Posterior vena cava (tissue), 2 donors: ENCODE data around the gene ZNF202. TPM values are rescaled to one million over a fixed set of nuclear protein-coding genes. Genes with fewer than 3 reads are reported as not detected.
"Not testable (repeated sequence)": the region's sequence is repeated elsewhere in the genome, so short reads cannot be mapped to it uniquely, and the experiment has no call there.

Experiments
- DNase-seq: peaks from one replicate; pipeline ENCODE4 v3.0.0-alpha.2; 2020; ENCODE audit warnings: low spot score
- intact Hi-C, 2 donors: fragments of 100-400 bp; cut with DNase I; formaldehyde crosslinking; loops; one replicate each; pipeline versions ENCODE4 v1.14.1 to v1.14.2; 2022 to 2023
- long read RNA-seq, 2 donors: library from polyadenylated mRNA; unstranded; transcript quantifications; one replicate each; pipeline ENCODE4 v2.0.0, GENCODE V29; 2020 to 2021
- total RNA-seq, 2 donors: library from RNA; stranded (reverse); fragmentation: NEBNext Ultra II Directional; extraction: Animal tissue kit (Norgen Biotek cat#: 25700); gene quantifications; one replicate each; pipeline ENCODE4 v1.2.1, GENCODE V29; 2021
- donor health status: DM: yes; HTN: yes; CAD: no.
- donor health status: DM: yes; HTN: yes; CAD: no.

Gene ZNF202
- 1 to 10 TPM; 6.2 to 6.4 TPM for total RNA-seq
- long read RNA-seq, donor 1, partial matches to known transcripts, result 0 of 1 reads
- long read RNA-seq, donor 1, other reads (novel, unspliced or antisense), result 1 of 1 reads
- long read RNA-seq, donor 2, partial matches to known transcripts, result 0 of 1 reads
- long read RNA-seq, donor 2, other reads (novel, unspliced or antisense), result 1 of 1 reads

DNA sequence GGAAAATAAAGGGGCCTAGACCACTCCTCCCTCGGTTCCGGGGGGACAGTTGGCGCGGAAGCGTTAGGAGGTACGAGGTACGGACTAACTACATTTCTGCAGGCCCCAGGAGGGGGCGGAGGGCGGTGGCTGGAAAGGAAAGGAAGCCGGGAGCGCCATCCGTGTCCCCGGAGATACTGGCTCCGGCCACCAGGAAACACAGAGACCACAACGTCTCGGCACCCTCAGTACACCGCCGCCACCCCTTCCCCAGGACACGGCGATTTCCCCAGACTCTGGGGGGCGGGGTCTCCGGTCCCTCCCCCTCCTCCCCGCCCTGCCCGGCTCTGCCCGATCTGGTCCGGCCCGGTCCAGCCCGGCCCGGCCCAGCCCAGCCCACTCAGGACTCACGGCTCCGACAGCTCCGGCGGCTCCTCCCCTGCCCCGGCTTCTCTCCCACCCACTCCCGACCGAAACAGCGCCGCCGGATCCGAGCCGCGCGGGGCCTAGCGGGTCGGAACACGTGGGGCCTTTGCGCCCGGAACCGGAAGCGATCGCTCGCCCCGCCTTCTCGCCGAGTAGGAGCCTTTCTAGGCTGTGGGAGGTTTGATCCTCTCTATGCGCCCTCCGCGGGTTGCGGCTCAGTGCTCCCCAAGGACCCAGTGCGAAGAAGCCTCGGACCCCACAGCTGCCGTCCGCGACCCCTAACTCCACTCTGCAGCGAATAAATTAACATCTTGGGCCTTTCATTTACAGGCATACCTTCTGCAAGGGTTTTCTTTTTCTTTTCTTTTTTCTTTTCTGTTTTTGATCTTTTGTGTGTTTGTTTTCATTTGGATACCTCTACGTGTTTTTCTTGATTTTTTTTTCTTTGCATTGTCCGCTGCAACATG, at the start of gene ZNF202:
TSS of gene ZNF202 (minus strand) at position 502 of the 872 bp plus-strand sequence. CDS start 10,772 bp downstream, outside the sequence.
- peak; percentile 98 for DNase-seq
- intact Hi-C loops, result no loop called here

DNA sequence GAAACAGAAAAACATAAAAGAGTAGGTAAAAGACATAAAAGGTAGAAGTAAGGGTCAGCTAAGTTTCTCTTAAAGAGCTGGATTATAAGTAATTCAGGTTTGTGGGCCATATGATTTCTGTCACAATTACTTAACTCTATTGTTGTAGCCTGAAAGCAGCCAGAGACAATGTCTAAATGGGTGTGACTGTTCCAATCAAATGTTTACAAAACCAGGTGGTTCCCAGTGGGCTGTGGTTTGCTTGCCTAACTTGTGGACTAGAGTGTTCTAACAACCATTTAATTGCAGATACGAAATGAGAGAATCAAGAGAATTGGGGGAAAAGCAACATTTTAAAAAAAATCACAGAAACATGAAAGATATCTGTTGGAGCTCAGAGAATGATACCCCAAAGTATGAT, 42.1 kb upstream of the ZNF202 start:
- no peak for DNase-seq
- intact Hi-C loops, result no loop called here

DNA sequence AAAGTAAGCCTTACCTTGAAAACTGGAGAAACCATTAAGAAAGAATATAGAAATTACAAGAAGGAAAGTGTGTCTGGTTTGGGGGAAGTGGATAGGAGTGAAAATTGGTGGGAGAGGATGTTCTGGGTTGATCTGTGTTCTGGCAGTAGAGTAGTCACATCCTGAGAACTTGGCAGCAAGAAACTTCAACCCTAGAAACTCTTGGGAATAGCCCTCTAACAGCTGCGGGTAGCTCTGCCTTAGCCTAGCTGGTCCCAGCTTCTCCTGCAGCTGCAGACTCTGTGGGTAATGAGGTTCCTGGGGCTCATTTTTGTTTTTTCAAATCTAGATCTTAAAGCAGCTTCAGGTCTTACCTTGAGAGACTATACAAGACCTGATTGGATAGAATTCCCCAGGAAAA, 37.1 kb upstream of the ZNF202 start:
- intact Hi-C loops, result no loop called here
- no peak for DNase-seq

DNA sequence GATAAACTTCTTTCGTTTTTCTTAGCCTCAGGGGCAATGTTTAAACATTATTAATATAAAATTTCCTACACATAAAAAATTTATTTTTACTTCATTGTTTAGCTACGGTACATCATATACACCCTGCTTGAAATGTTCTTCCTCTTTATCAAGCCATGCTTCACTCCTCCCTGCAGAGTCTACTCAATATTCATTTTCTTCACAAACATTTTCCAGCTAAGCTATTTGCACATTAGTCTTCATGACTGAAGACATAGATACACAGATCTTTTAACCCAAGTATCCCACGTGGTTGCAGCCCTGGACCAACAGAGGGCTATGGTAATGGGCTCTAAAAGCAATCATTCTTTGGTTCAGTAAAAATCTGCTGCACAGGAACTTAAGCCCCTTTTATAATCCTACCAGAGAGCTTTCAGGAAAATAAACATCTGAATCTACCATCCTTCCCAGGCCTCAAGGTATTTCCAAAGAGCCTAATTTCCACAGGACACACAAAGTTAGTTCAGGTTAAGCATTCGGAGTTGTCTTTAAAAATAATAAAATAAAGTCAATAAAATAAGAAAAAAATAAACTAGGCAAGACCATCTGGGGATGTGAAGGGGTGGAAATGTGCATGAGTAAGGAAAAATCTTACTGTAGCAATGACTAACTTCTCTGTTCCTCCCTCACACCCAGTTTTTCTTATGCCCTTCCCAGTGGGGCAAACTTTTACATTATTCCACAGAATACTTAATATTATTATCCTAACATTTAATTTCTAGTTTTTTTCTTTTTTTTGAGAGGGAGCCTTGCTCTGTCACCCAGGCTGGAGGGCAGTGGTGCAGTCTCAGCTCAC, 34.5 kb upstream of the ZNF202 start:
- DNase-seq, result no peak

DNA sequence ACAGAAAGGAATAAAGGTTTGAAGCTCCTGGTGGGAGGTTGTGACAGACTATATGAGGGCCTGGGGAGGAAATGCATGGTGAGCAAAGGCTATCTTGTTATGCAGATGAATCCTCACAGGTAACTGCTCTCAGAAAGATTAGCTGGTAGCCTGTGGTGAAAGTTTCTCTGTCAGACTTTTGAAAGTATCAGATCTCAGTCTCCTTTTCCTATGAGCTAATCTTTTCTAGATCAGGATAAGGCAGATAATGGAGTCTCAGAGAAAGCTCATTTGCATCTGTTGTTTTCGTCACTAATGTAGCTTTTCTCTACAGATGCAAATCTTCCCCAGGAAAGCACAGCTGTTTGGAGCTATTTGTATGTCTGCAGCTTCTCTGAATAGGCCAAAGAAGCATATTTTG, 33.8 kb upstream of the ZNF202 start:
- no peak for DNase-seq
- intact Hi-C loops, result no loop called here

More for the DNA sequence above, 34.5 kb upstream of the ZNF202 start:
- intact Hi-C loops, result no loop called here

DNA sequence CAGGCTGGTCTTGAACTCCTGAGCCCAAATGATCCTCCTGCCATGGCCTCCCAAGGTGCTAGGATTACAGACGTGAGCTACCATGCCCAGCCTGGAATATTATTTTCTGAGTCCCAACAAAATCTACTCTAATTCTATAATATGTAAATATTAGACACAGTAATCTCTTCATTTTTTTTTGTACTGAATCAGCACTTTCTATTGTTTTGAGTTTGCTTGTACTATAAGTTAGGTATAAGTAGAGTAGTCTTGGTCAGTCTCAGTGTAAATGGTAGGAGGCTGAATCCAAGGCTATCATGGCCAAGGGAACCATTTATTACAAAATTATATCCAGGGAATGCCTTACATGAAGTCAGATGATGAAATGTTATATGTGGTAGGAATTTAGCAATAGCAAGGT, 32.5 kb upstream of the ZNF202 start:
- no peak for DNase-seq
- intact Hi-C loops, result no loop called here

DNA sequence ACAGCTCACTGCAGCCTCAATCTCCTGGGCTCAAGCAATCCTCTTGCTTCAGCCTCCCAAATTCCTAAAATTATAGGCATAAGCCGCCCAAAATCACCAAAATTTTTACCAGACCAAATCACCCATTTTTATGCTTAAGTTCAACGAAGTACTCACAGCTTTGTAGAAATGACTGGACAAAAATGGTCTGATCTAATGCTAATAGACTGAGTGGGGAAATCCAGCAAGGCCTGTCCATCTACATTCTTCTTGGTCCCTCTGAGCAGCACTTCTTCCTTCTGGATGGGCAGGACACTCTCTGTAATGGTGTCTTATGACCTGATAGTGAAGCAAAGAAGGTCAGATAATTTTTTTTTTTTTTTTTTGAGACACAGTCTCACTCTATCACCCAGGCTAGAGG, 31.6 kb upstream of the ZNF202 start:
- intact Hi-C loops, result no loop called here
- DNase-seq, result no peak

DNA sequence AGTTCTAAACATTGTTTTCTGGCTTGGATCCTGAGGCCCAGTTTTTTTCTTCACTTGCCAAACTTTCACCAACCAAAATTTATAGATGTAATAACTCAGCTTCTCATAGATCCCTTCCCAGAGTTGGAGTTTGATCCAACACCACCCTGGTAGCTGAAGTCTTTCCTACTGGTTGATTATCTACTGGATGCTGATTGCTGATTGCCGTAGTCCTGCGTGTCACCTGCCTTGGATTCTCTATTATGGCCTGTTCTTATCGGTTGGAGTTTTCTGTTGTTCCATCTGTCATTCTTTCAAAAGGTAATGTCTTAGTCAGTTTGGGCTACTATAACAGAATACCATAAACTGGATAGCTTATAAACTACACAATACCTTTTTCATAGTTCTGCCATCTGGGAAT, 30.2 kb upstream of the ZNF202 start:
- intact Hi-C loops, result no loop called here
- DNase-seq, result no peak

DNA sequence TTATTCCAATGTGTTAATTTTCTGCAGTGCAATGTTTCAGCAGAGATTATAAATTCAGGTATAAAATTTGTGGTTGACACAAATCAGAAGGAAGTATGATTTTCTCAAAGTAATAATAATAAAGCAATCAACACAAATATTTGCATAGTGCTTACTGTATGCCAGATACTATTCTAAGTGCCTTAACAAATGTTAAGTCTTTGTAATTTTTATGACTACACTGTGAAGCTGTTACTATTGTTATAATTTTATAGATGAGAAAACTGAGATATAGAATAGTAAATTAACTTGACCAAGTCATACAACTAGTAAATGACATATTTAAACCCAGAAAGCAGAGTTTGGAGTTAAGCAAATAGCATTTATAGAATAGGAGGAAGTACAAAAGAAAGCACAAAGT, 29.3 kb upstream of the ZNF202 start:
- intact Hi-C loops, result no loop called here
- no peak for DNase-seq

DNA sequence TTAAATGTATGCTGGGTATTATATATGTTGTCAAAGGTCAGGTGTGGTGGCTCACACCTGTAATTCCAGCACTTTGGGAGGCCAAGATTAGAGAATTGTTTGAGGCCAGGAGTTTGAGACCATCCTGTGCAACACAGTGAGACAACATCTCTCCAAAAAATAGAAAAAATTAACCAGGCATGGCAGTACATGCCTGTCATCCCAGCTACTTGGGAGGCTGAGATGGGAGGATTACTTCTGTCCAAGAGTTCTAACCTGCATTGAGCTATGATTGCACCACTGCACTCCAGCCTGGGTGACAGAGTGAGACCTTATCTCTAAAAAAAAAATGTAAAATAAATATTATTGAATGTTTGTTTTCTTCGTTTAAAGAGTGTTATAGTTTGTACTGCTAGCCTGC, 24.1 kb upstream of the ZNF202 start:
- intact Hi-C loops, result no loop called here
- DNase-seq, result no peak

DNA sequence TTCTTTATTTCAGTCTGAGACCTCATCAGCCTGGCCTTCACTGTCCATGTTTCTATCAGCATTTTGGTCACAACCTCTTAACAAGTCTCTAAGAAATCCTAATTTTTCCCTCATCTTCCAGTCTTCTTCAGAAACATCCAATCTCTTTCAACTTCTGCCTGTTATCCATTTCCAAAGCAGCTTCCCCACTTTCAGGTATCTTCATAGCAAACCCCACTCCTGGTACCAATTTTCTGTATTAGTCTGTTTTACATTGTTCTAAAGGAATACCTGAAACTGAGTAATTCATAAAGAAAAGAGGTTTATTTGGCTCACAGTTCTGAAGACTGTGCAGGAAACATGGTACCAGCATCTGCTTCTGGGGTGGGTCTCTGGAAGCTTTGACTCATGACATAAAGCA, 21.0 kb upstream of the ZNF202 start:
- DNase-seq, result no peak
- intact Hi-C loops, result no loop called here

DNA sequence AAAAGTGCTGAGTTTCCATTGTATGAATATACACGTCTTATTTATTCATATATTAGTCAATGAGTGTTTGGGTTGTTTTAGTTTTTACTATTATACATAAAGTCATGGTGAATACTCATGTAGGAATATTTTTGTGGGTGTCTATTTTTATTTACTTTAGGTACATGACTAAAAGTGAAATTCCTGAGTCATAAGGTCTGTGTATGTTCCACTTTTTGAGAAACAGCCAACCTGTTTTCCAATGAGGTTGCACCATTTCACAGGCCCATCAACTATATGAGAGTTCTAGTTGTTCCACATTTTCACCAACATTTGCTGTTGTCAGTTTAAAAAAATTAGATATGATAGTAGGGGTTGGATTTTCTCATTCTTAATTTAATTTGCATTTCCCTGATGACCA, 19.4 kb upstream of the ZNF202 start:
- intact Hi-C loops, result no loop called here
- no peak for DNase-seq

DNA sequence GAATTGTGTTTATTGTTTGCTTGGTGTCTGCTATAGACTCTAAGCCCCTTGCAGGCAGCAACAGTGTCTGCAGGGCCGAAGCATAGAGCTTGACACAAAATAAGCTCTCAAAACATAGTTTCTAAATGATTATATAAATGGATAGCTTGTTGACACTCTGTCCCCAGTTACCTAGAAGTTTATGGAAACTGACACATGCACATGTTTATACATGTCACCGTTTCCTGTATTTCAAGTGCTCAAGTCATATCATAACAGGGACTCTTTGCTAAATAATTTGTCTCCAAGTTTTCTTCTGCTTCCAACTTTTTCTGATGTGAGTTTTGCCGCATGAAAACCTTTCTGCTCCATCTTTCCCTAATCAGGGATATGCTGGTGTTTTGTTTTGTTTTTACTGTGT, 16.5 kb upstream of the ZNF202 start:
- intact Hi-C loops, result no loop called here
- DNase-seq, result no peak

DNA sequence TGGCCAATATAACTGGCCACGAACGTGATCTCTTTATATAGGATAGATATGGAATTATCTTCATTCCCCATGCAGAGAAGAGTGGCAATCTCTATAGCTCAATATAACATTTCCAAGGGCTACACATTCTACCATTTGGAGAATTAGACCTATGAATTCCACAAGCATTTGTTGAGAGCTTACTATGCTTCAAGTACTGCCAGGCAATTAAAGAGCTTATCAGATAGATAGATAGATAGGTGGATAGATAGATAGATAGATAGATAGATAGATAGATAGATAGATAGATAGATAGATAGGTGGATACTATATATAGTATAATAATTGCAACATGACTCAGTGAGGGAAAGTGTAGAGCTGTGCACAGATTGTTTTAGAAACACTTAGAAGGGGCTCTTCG, 14.4 kb upstream of the ZNF202 start:
- intact Hi-C loops, result no loop called here
- DNase-seq, result no peak

DNA sequence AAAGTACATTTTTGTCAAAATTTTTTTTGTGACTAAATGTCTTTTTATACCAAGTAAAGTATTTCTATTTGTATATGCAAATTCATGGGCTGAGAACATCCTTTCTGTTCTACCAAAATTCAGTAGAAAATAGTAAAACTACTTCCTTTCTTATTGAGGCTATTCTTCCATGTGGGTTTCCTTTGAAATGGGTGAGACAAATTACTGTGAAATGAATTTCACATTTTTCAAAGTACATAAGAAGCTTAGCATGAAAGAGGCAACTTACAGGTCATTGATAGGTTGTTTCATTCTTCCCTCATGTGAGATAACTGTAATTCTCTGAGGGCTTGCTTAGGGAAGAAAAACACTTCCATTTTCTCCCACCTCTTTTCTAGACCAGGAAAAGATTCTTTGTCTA, 13.9 kb upstream of the ZNF202 start:
- no peak for DNase-seq
- intact Hi-C loops, result no loop called here

DNA sequence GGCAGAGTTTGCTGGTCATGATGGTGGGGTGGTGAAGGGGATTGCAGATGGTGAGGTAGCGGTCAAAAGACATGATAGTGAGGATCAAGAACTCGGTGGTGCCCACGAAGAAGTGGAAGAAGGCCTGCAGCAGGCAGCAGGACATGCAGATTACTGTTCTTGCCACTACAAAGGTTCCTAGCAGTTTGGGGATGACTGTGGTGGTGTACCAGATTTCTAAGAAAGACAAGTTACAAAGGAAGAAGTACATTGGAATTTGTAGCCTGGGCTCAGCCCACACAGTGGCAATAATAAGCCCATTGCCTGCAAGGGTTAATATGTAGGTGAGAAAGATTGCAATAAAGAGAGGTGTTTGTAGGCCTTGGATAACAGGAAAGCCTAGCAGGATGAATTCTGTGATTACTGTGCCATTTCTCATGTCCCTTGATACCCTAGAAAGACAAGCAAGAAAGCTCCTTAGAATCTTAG, 12.7 kb upstream of the ZNF202 start, which contains the start of gene OR6X1:
TSS of gene OR6X1 (minus strand) at position 418 of the 468 bp plus-strand sequence. CDS start at position 418, 0 bp downstream.
- intact Hi-C loops, result no loop called here
- no peak for DNase-seq

DNA sequence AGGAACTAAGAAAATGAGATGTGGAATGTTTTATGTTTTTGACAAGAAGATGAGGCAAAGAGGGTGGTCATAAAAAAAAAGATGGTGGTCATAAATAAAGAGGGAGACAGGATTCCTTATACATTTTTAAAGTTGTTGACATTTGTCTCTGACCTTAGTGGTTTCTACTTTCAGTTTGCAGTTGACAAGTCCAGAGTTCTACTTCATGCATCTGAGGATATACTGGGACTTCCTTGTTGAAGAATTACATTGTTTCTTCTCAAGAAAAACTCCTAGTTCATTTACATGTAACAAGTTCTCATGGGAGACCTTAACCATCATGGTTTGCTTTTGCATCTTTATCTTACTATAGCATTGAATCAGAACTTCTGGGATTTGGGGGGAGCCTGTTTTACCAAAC, 11.7 kb upstream of the ZNF202 start:
- intact Hi-C loops, result no loop called here
- DNase-seq, result no peak

DNA sequence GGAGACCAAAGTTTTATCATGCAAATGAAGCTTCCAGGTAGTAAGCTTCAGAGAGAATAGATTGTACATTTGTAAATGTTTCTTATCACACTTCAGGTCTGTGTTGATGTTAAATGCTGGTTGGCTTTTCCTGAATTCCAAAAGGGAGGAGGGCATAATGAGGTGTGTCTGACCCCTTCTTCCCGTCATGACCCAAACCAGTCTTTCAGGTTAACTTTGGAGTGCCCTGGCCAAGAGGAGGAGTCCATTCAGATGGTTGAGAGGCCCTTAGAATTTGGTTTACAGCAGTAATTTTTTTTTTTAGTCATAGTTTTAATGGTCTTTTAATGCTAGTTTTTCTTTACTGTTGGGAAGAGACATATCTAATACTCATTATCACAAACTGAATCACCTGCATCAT, 10.3 kb upstream of the ZNF202 start:
- DNase-seq, result no peak

DNA sequence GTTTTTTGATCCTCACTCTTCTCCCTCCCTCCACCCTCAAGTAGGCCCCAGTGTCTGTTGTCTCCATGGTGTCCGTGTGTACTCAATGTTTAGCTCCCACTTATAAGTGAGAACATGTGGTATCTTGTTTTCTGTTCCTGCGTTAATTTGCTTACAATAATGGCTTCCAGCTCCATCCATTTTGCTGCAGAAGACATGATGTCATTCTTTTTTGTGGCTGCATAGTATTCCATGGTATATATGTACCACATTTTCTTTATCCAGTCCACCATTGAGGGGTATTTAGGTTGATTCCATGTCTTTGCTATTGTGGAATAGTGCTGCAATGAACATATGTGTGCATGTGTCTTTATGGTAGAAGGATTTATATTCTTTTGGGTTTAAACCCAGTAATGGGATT, 6.9 kb upstream of the ZNF202 start:
- DNase-seq, intact Hi-C loops: not testable (repeated sequence)

More for the DNA sequence above, 10.3 kb upstream of the ZNF202 start:
- intact Hi-C loops, result no loop called here
